BE2C (cell line): ENCODE data around the gene NLRX1.

ENCODE experiments used
- DNase-seq: peaks from one replicate; pipeline ENCODE4 v3.0.0-alpha.2; 2020
- H3K27me3 ChIP-seq: fragments of 250-450 bp; sonication (Bioruptor Pico); 2 replicates; pipeline ENCODE4 v1.5.1; 2020; ENCODE audit warnings: mild to moderate bottlenecking
- H3K36me3 ChIP-seq: fragments of 250-450 bp; sonication (Bioruptor Pico); 2 replicates; pipeline ENCODE4 v1.5.1; 2020; ENCODE audit warnings: mild to moderate bottlenecking
- H3K4me1 ChIP-seq: fragments of 250-450 bp; sonication (Bioruptor Pico); 2 replicates; pipeline ENCODE4 v1.5.1; 2020
- H3K4me3 ChIP-seq: 2 replicates; pipeline ENCODE4 v1.5.1; 2011; ENCODE audit warnings: low read depth, low read length
- H3K9me3 ChIP-seq: fragments of 250-450 bp; sonication (Bioruptor Pico); 2 replicates; pipeline ENCODE4 v1.5.1; 2020
- CTCF ChIP-seq: IDR thresholded peaks from 2 replicates; pipeline ENCODE4 v1.5.1; 2012; ENCODE audit warnings: mild to moderate bottlenecking, low read depth, low read length

NLRX1 gene

GRCh38 chr11:119192111-119192510 lies 23.6 kb downstream of the NLRX1 start:
- Histone ChIP-seq H3K4me3 (no peak overlapping the region), H3K9me3 (no peaks in the 10 kb centered on the region), H3K4me1 (no peaks in the 10 kb centered on the region), H3K27me3 (no peaks in the 10 kb centered on the region), H3K36me3 (no peaks in the 10 kb centered on the region)
- TF ChIP-seq CTCF = no peak
- DNase-seq = no peak

- H3K36me3 ChIP-seq = no peaks in the 10 kb centered on the region
- no peaks in the 10 kb centered on the region for H3K27me3 ChIP-seq
- H3K4me3 ChIP-seq = no peak overlapping the region
- TF ChIP-seq CTCF = no peak
- no peaks in the 10 kb centered on the region for H3K9me3 ChIP-seq
- H3K4me1 ChIP-seq = no peaks in the 10 kb centered on the region
- no peak for DNase-seq
Observed at GRCh38 chr11:119193001-119193400, 24.5 kb downstream of the NLRX1 start.

GRCh38 chr11:119193626-119194025 lies 25.1 kb downstream of the NLRX1 start:
- no peak for DNase-seq
- H3K9me3 ChIP-seq = no peaks in the 10 kb centered on the region
- TF ChIP-seq CTCF = no peak
- H3K36me3 ChIP-seq = no peaks in the 10 kb centered on the region
- no peaks in the 10 kb centered on the region for H3K27me3 ChIP-seq
- no peaks in the 10 kb centered on the region for H3K4me1 ChIP-seq
- H3K4me3 ChIP-seq = no peak overlapping the region

GRCh38 chr11:119194811-119195440 lies 26.4 kb downstream of the NLRX1 start:
- no peaks in the 10 kb centered on the region for H3K36me3 ChIP-seq
- TF ChIP-seq CTCF = no peak
- no peaks in the 10 kb centered on the region for H3K9me3 ChIP-seq
- H3K27me3 ChIP-seq = no peaks in the 10 kb centered on the region
- no peak for DNase-seq
- H3K4me1 ChIP-seq = no peaks in the 10 kb centered on the region
- H3K4me3 ChIP-seq = no peak overlapping the region

GRCh38 chr11:119195680-119196079 lies 27.2 kb downstream of the NLRX1 start:
- no peak for TF ChIP-seq CTCF
- no peaks in the 10 kb centered on the region for H3K9me3 ChIP-seq

GRCh38 chr11:119196833-119197483 lies 28.4 kb downstream of the NLRX1 start:
- H3K27me3 ChIP-seq = no peaks in the 10 kb centered on the region
- no peaks in the 10 kb centered on the region for H3K36me3 ChIP-seq
- H3K4me1 ChIP-seq = no peaks in the 10 kb centered on the region
- TF ChIP-seq CTCF = peak; percentile 93
- H3K4me3 ChIP-seq = no peak overlapping the region
- no peaks in the 10 kb centered on the region for H3K9me3 ChIP-seq
- DNase-seq = peak; percentile 76

More at GRCh38 chr11:119195680-119196079, 27.2 kb downstream of the NLRX1 start:
- Histone ChIP-seq H3K4me1 (no peaks in the 10 kb centered on the region), H3K27me3 (no peaks in the 10 kb centered on the region), H3K4me3 (no peak overlapping the region), H3K36me3 (no peaks in the 10 kb centered on the region)
- peak; percentile 35 for DNase-seq
